ENCODE results near the gene MPHOSPH9.

MPHOSPH9 gene

DNA sequence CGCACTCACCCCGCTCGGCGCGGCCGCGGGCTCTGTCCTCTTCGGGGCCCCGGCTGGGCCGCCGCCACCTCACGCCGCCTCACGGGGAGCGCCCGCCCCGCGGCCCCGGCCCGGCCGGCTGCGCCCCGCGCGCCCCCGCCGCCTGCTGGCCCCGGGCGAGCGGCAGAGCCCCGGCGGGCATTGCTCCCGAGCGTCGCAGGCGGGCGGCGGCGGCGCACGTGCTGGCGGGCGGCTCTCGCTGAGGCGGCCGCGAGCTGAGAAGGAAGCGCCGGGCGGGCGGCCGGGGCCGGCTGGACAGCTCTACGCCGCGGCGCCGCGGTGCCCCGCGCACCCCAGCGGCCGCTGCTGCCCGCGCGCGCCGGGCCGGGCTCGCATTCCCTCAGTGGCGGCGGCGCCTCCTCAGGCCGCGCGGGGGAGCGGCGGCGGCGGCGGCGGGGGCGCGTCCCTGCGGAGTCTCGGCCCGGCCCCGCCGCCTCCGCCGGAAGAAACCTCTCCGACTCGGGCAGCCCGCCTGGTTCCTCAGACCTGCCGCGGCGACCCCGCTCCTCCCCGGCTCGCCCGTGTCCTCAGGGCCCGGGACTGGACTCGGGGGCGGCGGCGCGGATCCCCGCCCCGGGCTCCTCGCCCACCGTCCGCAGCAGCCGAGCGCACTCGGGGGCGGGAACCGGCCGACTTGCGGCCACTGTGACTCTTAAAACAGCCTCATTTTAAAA is 82.0 kb downstream of the MPHOSPH9 start, which contains the start of gene PITPNM2:
Gene PITPNM2, minus strand, starts transcription at position 347 of the 713 bp plus-strand sequence. CDS start 116,500 bp downstream, outside the sequence.
- in situ Hi-C loops (cut with MboI; ENCODE audit: low sequenced_read_pairs) = no loop called here

DNA sequence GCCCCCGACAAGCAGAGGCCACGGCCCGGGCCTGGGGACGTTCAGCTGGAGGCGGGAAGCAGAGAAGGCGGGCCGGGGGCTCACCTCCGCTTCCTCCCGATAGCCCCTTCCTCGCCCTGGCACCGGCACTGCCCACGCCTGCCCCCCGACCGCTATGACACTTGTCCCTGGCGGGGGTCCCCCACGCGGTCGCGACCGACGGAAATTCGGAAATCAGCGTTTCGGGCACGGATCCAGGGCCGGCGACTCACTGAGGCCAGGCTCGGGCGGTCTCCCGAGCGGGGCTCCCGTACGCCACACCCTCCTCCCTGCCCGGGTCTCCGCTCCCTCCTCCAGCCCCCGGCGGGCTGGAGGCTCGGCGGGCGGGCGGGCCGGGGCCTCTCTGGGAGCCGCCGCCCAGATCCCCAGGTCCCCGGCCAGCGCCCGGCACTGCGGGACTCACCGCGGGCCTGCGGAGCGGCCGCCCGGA is 82.6 kb downstream of the MPHOSPH9 start:
- in situ Hi-C loops (cut with MboI; ENCODE audit: low sequenced_read_pairs) = no loop called here

DNA sequence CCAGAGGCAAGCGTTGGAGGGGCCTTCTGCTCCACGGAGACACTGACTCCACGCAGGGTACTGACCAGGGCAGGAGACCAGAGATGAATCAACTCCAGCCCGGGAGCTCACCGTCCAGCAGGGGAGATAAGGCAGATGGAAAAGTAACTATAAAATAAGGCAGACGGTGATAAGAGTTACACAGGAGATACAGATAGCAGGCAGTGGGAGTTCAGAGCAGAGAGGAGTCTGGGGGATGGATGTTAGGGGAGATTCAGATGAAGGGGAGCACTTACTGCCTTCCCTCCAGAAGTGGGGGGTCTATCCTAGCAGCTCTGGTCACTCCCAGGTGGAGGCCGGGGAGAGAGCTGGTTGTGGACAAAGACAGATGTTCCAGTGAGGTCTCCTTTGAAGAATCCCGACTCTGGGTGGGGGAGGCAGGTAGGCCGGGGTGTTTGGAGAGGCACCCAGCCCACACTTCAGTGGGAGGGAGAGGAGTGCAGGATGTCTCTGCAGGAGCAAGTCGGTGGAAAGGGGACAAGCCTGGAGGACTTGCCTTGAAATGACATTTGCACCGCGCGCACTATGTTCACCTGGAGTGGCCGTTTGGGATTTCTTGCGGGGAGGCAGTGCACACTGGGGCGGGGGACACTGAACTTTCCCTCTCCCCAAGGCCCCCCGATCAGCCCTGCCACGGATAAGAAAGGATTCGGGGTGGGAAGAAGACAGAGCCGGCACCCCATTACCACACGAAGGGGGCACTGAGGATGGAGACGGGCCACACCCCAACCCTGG is 83.3 kb downstream of the MPHOSPH9 start:
- in situ Hi-C loops (cut with MboI; ENCODE audit: low sequenced_read_pairs) = no loop called here

DNA sequence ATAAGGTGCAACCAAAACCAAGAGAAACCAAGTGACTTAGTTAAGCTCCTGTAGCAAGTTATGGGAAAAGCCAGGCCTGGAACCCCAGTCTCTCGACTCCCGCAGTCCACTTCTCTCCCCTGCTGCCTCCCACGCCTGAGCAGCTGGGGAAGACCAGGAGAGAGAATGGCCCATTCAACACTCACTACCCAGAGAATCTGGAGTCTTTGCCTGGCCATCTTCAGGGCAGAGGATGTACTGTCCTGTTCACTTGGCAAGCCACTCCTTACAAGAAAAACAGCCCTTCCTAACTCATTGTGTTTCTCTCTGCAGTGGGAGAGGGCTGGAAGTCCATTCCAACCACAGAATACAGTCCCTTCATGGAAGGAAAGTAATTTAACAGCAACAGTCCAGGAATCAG is 83.9 kb downstream of the MPHOSPH9 start:
- in situ Hi-C loops (cut with MboI; ENCODE audit: low sequenced_read_pairs) = no loop called here

DNA sequence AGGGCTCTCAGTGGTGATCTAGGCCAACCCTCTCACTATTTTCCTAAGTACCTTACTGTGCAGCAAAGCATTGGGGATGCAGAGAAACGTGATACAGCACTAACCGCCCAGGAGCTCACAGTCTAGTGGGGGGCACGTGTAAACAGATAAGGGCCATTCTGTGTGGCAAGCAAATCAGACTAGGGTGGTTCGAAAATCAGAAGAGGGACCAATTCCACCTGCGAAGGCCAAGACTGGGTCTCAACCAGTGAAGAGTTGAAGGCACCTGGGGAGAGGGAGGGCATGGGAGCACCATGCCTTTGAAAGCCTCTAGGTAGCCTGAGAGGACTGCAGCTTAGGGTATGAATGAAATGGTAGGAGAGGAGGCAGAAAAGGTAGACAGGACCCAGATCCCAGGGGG is 84.3 kb downstream of the MPHOSPH9 start:
- in situ Hi-C loops (cut with MboI; ENCODE audit: low sequenced_read_pairs) = no loop called here

DNA sequence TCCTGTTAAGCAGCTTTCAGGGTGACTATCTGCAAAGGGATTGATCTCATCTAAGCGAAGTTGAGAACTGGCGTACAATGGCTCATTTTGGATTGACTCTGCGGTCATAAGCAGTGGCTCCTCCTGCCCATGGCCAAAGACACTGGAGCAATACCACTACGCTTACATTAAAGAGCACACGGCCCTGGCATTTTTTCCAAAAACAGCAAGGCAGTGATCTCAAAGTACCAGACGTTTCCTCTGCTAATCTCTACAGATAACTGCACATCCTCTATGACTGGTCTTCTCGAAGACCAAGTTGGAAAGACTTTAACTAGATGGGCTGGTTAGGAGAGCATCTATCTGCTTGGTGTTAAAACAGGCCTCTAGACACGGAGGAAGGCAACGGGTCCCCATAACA is 84.7 kb downstream of the MPHOSPH9 start:
- in situ Hi-C loops (cut with MboI; ENCODE audit: low sequenced_read_pairs) = no loop called here

DNA sequence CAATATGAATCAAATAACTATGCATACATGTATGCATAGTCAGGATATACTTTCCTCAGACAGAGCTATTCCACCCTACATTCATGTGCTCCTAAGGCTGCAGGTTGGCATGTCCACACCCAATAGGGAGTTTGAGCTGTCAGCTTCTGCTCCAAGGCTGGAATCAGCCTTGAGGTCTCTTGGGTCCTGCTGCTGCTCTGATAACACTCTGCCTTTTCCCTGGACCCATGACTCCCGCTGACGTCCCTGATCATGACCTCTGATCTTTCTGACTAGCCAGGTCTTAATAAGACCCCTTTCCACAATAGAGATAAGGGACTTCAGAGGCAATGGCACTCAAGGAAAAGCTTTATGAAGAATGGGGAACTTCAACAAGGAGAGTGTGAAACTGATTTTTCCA is 87.7 kb downstream of the MPHOSPH9 start:
- in situ Hi-C loops (cut with MboI; ENCODE audit: low sequenced_read_pairs) = no loop called here

DNA sequence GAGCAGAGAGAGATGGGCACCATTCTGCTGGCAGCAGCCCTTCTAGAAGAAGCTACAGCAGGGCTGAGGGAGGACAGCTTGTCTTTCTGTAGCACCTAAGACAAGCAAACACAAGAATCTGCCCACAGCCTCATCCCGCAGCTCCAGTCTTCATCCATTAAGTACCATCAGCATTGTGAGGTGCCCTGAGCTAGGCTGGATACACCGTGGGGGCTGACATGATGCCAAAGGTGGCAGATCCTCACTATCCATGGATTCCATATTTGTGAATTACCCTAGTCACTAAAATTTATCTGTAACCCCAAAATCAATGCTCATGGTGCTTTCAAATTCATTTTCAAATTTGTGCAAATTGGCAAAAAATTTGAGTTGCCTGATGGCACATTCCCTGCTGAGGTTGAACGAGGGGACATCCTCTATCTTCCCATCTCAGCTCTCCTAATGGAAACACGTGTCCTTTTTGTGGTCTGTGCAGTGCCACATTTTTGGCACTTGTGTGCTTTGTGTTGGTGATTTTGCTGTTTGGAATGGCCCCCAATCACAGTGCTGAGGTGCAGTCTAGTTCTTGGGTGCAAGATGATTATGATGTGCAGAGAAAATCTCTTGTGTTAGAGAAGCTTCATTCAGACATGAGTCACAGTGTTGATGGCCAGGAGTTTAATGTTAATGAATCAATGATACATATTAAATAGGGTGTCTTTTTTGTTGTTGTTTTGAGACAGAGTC is 89.0 kb downstream of the MPHOSPH9 start:
- in situ Hi-C loops (cut with MboI; ENCODE audit: low sequenced_read_pairs) = no loop called here

DNA sequence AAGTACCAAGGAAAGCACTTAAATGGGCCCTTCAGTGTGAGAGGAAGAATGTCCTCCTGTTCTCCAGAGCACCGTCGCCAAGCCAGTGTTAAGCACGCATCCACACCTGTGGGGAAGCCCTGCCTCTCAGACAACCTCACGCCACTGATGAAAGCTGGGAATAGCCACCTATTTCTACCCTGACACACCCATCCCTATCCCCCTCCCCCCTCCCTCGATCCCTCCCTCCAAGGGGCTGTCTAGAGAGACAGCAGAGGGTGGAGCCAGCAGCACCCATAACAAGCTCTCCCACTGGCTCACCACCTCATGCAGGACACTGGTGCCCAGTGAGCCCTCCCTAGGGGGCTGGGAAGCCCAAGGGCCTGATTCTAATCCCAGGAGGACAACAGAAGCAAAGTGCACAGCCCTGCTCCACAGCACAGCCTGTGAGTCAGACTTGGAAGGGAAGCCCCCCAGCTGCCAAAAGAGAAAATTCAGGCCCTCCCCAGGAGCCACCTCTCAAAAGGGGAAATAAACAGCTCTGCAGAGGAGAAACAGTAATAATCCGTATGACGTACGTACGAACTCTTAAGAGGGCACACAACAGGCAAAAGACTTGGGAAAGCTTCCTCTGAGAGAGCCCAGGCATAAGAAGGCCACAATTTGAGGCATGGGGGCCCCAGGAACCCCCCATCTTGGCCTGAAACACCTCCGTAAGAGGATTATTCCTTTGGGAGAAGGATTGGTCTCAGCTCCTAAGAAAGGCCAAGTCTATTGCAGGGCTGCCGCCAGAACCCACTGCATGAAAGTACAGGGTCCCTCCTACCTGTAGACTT is 89.8 kb downstream of the MPHOSPH9 start:
- in situ Hi-C loops (cut with MboI; ENCODE audit: low sequenced_read_pairs) = no loop called here

DNA sequence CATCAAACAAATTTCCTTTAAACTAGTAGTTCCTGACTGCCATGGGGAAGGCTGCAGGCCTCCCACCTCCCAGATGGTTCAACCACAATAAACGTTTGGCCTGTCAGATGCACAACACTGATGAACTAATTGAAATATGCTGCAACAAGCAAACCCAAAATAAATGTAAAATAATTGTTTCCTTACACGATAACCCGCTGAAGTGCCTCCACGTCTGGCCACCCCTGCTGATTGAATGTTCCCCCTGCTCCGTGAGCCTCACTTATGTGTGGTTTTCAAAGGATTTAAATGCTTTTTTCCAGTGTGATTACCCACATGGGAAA is 90.5 kb downstream of the MPHOSPH9 start:
- in situ Hi-C loops (cut with MboI; ENCODE audit: low sequenced_read_pairs) = no loop called here

DNA sequence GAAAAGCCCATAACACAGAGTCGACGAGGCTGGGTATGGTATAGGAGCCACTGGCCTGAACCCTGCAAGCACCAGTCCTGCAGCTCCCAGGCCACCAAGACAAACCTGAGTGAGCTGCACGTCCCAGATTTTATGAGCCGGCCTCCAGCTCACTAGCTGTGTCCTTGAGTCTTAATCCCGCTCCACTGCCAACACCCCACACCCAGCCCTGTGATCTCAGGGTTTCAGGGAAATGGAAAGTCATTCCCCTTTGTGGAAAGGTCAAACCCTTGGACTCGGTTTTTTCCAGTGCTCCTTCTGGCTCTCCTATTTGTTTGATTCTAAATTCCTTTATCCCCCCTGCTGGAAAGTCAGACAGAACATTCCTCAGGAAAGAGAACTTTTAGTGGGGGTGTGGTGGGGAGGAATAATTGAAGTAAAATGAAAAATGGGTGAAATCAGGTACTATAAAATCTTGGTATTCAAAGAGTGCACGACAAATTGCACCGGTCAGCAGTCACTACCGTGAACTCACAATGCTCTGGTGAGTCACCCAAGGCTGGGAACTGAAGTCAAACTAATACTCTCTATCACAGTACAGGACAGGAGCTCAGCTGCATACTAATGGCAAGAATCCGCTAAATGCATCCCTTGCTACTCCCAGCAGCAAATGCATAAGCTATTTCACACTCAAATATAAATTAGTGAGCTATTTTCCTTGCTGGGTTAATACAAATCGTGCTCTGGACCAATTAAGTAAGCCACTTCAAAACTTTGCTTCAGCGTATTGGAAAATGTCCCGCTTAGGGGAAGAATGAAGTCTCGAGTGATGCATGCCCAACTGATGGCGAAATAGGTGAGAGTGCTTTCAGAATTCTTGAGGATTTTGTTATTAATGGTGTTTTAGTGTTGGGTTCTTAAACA is 91.1 kb downstream of the MPHOSPH9 start:
- in situ Hi-C loops (cut with MboI; ENCODE audit: low sequenced_read_pairs) = no loop called here

DNA sequence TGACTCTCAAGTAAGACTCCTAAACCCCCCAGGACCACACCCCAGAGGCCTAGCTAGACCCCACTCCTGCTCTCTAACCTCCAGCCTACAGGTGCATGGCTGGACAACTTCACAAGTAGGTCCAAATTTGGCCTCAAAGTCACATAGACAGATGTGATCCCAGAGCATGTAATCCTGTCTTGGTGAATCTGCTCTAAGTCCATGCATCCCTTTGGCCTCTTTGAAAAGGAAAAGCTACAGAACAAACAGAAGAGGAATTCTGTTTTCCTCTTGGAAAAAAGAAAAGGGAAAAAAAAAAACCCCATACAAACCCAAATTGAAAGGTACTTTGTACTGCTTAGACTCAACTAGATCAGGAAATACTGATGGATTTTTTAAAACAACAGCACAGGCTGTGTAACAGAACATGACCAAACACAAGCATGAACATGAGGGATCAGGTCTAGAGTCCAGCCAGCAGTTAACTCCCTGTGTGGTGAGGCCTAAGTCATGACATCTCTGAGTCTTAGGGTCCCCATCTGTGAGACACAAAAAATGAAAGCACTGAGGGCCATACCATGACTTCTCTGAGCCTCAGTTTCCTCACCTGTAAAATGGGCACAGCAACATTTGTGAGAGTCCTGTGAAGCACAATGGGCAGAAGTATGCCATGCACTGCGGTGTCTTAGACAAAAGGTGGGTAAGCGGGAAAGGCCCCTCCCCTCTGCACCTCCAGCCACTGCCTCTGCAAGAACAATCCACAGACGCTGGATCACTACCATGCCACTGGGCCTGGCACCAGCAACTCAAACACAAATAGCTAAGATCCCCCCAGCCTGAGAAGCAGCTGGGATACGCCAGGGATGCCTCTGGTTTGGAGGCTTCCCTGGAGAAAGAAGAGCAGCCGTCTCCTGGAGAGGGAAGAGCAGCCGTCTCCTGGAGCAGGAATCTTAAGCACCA is 92.0 kb downstream of the MPHOSPH9 start:
- in situ Hi-C loops (cut with MboI; ENCODE audit: low sequenced_read_pairs) = no loop called here

DNA sequence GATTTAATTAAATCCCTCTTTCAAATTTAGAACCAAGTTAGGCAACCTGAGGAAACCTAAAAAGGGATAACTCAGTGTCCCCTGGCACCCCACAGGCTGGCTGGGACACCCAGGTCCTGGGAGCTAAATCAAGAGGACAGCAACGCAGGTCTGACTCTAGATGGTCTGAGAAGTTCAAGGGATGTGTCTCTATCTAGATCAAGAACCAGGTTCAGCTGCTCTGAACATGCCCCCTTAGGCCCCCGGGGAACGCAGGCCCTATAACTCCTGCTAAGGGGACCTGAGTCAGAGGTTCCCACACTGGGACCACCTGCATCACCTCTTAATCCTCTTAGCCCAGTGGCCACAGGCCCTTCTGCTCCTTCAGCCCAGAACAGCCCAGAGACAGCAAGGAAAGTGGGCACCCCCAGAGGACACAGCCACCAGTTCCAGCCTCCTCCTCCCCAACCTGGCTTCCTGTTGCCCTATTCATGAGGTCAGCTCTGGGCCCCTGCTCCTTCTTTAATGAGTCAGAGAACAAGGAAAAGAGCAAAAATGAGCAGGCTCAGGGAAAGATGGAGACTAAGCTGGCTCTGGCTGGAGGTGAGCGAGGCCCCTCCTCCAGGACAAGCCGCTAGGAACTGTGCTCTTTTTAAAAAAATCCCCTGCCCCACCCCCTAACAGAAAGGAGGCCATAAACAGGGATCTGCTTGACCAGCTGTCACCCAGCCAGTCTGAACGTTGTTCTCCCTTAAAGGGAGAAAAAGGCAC is 92.8 kb downstream of the MPHOSPH9 start:
- in situ Hi-C loops (cut with MboI; ENCODE audit: low sequenced_read_pairs) = no loop called here

DNA sequence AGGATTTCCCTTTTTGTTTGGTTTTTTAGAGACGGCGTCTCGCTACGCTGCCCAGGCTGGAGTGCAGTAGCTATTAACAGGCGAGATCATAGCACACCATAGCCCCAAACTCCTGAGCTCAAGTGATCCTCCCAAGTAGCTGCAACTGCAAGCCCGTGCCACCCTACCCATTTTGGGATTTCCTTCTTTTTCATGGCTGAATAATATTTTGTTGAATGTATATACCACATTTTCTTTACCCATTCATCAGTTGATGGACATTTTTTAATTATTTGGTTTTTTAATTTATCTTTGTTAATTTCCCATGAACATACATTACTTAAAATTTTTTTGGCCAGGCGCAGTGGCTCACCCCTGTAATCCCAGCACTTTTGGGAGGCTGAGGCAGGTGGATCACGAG is 97.3 kb downstream of the MPHOSPH9 start:
- in situ Hi-C loops (cut with MboI; ENCODE audit: low sequenced_read_pairs) = no loop called here

DNA sequence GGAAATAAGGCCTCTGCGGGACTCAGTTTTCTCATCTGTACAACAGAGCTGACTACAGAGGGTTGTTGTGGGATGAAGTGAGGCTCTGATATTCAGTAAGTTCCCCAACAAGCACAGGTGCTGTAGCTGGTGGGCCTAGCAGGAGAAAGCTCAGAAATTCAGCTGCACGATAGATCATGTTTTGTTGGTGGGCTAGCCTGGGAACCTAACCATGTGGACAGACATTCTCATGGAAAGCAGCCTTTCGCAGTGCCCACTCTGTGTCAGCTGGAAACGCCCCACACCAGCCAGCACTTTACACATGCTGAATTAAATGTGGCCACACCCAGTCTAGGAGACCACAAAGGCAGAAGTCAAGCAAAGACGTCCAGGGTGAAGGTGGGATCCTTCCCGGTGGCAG is 98.1 kb downstream of the MPHOSPH9 start:
- in situ Hi-C loops (cut with MboI; ENCODE audit: low sequenced_read_pairs) = no loop called here

DNA sequence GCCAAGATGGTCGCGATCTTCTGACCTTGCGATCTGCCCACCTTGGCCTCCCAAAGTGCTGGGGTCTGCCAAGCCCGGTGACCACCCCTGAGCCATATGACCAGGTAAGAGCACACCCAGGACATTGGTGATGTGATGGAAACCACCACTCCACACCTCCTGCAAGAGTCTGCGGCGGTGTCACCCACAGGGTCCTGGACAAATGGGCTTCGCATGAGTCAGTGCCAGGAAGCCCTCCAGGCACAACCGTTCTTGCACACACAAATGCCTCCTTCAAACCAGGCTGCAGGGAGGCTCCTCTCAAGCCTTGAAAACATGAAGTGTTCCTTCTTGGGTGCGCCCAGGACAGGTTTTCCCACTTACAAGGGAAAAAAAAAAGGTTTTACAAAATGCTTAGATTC is 98.7 kb downstream of the MPHOSPH9 start:
- in situ Hi-C loops (cut with MboI; ENCODE audit: low sequenced_read_pairs) = no loop called here

DNA sequence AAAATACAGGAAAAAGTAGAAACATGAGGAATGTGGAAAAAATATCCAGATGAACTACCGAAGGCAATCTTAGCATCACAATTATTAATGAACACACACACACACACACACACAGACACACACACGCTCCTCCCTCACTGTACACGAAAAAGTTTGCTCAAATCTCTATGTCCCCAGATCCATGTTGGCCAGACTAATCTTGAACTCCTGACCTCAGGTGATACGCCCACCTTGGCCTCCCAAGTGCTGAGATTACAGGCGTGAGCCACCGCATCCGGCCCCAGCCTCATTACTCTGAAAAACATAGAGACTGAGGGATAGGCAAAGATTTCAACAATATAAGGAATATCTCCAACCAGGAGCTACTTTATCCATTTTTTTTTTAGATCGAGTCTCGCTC is 99.2 kb downstream of the MPHOSPH9 start:
- in situ Hi-C loops (cut with MboI; ENCODE audit: low sequenced_read_pairs) = no loop called here

DNA sequence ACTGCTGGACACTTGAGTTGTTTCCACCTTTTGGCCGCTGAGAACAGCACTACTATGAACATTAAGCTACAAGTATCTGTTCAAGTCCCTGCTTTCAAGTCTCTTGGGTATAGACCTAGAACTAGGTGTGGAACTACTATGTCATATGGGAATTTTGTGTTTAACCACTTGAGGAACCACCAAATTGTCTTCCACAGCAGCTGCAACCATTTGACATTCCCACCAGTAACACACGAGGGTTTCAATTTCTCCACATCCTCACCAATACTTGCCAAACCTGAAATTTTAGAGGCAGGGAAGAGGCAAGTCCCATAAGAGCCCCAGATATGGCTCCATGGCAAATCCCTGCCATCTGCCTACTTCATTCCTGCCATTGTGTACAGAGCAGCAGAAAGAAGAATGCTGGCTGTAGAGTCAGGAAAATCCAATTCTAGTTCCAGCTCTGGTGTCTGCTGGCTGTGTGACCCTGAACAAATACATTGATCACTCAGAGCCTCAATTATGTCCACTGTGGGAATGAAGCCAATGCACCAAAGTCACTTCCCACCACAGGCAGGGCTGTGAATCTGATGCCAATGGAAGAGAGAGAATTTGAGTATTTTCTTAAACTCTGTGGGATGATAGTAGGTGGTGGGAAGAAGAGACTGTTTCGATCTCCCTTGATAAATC is 99.9 kb downstream of the MPHOSPH9 start:
- in situ Hi-C loops (cut with MboI; ENCODE audit: low sequenced_read_pairs) = no loop called here

Measured in HL-60/S4 (cell line).